HG02943 (cell line): ENCODE measurements around the gene FAM156B.
"Not testable (repeated sequence)": the region's sequence is repeated elsewhere in the genome, so short reads cannot be mapped to it uniquely, and the experiment has no call there.

Experiments used
- ATAC-seq: cut with Tn5 transposase; IDR thresholded peaks from one replicate; pipeline ENCODE4 v1.9.1; 2021; ENCODE audit warnings: mild to moderate bottlenecking, low read depth, moderate library complexity; ENCODE audit not compliant: unreplicated experiment

The FAM156B gene

GRCh38 chrX:52896855-52897709, at the start of gene FAM156B:
FAM156B (plus strand) TSS chrX:52897330; CDS start chrX:52907226, 9,896 bp downstream.
- ATAC-seq, result peak; percentile 76

GRCh38 chrX:52852110-52852860, 44.8 kb upstream of the FAM156B start:
- ATAC-seq, result no peak

GRCh38 chrX:52856991-52857525, 40.1 kb upstream of the FAM156B start:
- ATAC-seq, result not testable (repeated sequence)

- no peak for ATAC-seq
Observed at GRCh38 chrX:52865343-52865998, 31.7 kb upstream of the FAM156B start.

GRCh38 chrX:52867610-52868348, 29.4 kb upstream of the FAM156B start, which contains the start of gene XAGE3:
XAGE3 (minus strand) TSS chrX:52868083; CDS start chrX:52867133, 950 bp downstream.
- ATAC-seq, result no peak

GRCh38 chrX:52870046-52870445, 27.1 kb upstream of the FAM156B start:
- ATAC-seq, result no peak

GRCh38 chrX:52873825-52874224, 23.3 kb upstream of the FAM156B start:
- ATAC-seq, result not testable (repeated sequence)

GRCh38 chrX:52874661-52875060, 22.5 kb upstream of the FAM156B start:
- no peak for ATAC-seq

- not testable (repeated sequence) for ATAC-seq
Observed at GRCh38 chrX:52875436-52875835, 21.7 kb upstream of the FAM156B start.

- not testable (repeated sequence) for ATAC-seq
Observed at GRCh38 chrX:52876386-52876785, 20.7 kb upstream of the FAM156B start.

- not testable (repeated sequence) for ATAC-seq
Observed at GRCh38 chrX:52887459-52887858, 9.7 kb upstream of the FAM156B start.

- ATAC-seq, result not testable (repeated sequence)
Observed at GRCh38 chrX:52888090-52888489, 9.0 kb upstream of the FAM156B start.

GRCh38 chrX:52896438-52896837, 692 bp upstream of the FAM156B start:
- peak; percentile 26 for ATAC-seq

GRCh38 chrX:52905531-52905930, 8.4 kb downstream of the FAM156B start:
- not testable (repeated sequence) for ATAC-seq

GRCh38 chrX:52906072-52906471, 8.9 kb downstream of the FAM156B start:
- not testable (repeated sequence) for ATAC-seq

GRCh38 chrX:52907137-52907536, 10.0 kb downstream of the FAM156B start:
- ATAC-seq, result not testable (repeated sequence)

GRCh38 chrX:52907900-52908299, 10.8 kb downstream of the FAM156B start:
- not testable (repeated sequence) for ATAC-seq

GRCh38 chrX:52909313-52909969, 12.3 kb downstream of the FAM156B start:
- ATAC-seq, result not testable (repeated sequence)

- not testable (repeated sequence) for ATAC-seq
Observed at GRCh38 chrX:52913681-52914080, 16.6 kb downstream of the FAM156B start.
